Measurements from ENCODE around the gene ILKAP. TPM values are rescaled to one million over a fixed set of nuclear protein-coding genes. Genes with fewer than 3 reads are reported as not detected.

ILKAP gene
- total RNA-seq, 1 donor from 2014 or later = 29.5 TPM

DNA sequence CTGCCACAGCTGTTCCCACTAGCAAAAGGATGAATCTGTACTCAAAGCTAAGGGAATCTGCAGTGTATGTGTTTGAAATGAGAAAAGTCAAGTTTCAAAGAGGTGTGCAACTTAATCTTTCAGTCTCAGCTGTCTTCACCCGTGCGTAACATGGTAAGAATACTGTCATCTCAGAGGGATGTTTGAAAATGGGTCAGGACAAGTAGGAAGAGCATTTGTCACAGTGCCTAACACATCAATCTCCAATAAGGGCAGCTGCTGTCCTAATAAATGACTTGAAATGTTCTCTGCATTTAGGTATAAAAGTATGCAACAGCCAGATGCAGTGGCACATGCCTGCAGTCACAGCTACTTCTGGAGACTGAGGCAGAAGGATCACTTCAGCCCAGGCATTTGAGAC lies 13.1 kb downstream of the ILKAP start:
- H3K36me3 ChIP-seq (ENCODE audit: control insufficient read depth, insufficient read depth, low read length) = no peaks in the 10 kb centered on the region
- H3K4me3 ChIP-seq (ENCODE audit: low read depth, low read length) = no peak overlapping the region
- TF ChIP-seq, protein P1, sequence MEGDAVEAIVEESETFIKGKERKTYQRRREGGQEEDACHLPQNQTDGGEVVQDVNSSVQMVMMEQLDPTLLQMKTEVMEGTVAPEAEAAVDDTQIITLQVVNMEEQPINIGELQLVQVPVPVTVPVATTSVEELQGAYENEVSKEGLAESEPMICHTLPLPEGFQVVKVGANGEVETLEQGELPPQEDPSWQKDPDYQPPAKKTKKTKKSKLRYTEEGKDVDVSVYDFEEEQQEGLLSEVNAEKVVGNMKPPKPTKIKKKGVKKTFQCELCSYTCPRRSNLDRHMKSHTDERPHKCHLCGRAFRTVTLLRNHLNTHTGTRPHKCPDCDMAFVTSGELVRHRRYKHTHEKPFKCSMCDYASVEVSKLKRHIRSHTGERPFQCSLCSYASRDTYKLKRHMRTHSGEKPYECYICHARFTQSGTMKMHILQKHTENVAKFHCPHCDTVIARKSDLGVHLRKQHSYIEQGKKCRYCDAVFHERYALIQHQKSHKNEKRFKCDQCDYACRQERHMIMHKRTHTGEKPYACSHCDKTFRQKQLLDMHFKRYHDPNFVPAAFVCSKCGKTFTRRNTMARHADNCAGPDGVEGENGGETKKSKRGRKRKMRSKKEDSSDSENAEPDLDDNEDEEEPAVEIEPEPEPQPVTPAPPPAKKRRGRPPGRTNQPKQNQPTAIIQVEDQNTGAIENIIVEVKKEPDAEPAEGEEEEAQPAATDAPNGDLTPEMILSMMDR (IDR thresholded peaks at IDR 0.05; ENCODE audit: insufficient read depth, low read length, poor library complexity, severe bottlenecking) = no peak
- H3K27me3 ChIP-seq (ENCODE audit: control insufficient read depth, insufficient read depth, low read length) = no peaks in the 10 kb centered on the region
- no peak for DNase-seq (ENCODE audit: low read depth)

GRCh38 chr2:238187618-238188548 lies 15.6 kb downstream of the ILKAP start:
- no peaks in the 10 kb centered on the region for H3K36me3 ChIP-seq (ENCODE audit: control insufficient read depth, insufficient read depth, low read length)

GRCh38 chr2:238183821-238184220 lies 19.7 kb downstream of the ILKAP start:
- TF ChIP-seq, protein P1 (IDR thresholded peaks at IDR 0.05; ENCODE audit: insufficient read depth, low read length, poor library complexity, severe bottlenecking) = no peak
- Histone ChIP-seq H3K36me3 (ENCODE audit: control insufficient read depth, insufficient read depth, low read length) (peaks cover 1% of the 10 kb centered on the region), H3K27me3 (ENCODE audit: control insufficient read depth, insufficient read depth, low read length) (no peaks in the 10 kb centered on the region), H3K4me3 (ENCODE audit: low read depth, low read length) (no peak overlapping the region)
- DNase-seq (ENCODE audit: low read depth) = no peak

More at GRCh38 chr2:238187618-238188548, 15.6 kb downstream of the ILKAP start:
- H3K4me3 ChIP-seq (ENCODE audit: low read depth, low read length) = no peak overlapping the region
- H3K27me3 ChIP-seq (ENCODE audit: control insufficient read depth, insufficient read depth, low read length) = no peaks in the 10 kb centered on the region
- TF ChIP-seq, protein P1 (IDR thresholded peaks at IDR 0.05; ENCODE audit: insufficient read depth, low read length, poor library complexity, severe bottlenecking) = no peak
- DNase-seq (ENCODE audit: low read depth) = no peak

DNA sequence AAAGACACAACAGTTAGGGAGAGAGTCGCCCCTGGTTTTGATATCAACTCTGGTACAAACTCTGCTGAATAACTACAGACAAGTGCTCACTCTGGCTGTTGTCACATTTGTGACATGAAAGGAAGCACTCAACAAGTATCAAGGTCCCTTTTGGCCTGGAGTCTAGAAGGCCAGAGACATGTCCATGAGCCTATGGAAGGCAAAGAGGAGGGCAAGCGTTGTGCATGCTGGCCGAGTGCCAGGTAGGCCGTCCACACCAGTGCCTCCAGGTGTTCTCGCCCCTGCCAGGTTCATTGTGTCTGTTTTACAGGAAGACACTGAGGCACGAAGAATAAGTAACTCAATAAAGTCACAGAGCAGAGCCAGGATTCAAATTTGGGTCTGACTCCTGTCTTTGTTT lies 21.1 kb downstream of the ILKAP start:
- H3K4me3 ChIP-seq (ENCODE audit: low read depth, low read length) = no peak overlapping the region
- peaks cover 1% of the 10 kb centered on the region for H3K36me3 ChIP-seq (ENCODE audit: control insufficient read depth, insufficient read depth, low read length)
- H3K27me3 ChIP-seq (ENCODE audit: control insufficient read depth, insufficient read depth, low read length) = no peaks in the 10 kb centered on the region
- DNase-seq (ENCODE audit: low read depth) = no peak
- TF ChIP-seq, protein P1 (IDR thresholded peaks at IDR 0.05; ENCODE audit: insufficient read depth, low read length, poor library complexity, severe bottlenecking) = no peak

DNA sequence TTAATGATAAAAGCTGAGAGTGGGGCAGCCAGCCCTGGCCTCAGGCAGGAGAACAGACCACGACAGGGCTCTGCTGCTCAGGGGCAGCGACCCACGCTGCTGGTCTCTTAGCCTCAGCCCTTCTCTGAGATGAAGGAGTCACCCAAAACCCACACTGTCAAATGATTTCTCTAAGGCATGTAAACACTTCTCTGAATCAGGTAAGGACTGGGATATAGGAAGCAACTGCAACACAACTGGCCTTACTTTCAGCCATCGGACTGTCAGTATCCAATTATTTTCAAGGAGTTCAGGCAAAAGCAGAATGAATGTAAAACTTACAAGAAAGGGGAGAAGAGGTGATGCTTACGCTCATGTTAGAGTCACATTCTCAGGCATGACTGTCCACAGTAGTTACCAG lies 22.9 kb downstream of the ILKAP start:
- TF ChIP-seq, protein P1 (IDR thresholded peaks at IDR 0.05; ENCODE audit: insufficient read depth, low read length, poor library complexity, severe bottlenecking) = no peak
- no peak for DNase-seq (ENCODE audit: low read depth)
- Histone ChIP-seq H3K36me3 (ENCODE audit: control insufficient read depth, insufficient read depth, low read length) (peaks cover 1% of the 10 kb centered on the region), H3K27me3 (ENCODE audit: control insufficient read depth, insufficient read depth, low read length) (no peaks in the 10 kb centered on the region), H3K4me3 (ENCODE audit: low read depth, low read length) (no peak overlapping the region)

Measured in kidney epithelial cell (primary cell).